ENCODE measurements around the gene DNAL4.
"Not testable (repeated sequence)": the region's sequence is repeated elsewhere in the genome, so short reads cannot be mapped to it uniquely, and the experiment has no call there.

The DNAL4 gene

GRCh38 chr22:38827510-38827909, 33.6 kb upstream of the DNAL4 start:
- no peak for DNase-seq (ENCODE audit: low spot score)

GRCh38 chr22:38826801-38827200, 32.9 kb upstream of the DNAL4 start:
- DNase-seq (ENCODE audit: low spot score) = no peak

- DNase-seq (ENCODE audit: low spot score) = no peak
These were observed 32.4 kb upstream of the DNAL4 start for GRCh38 chr22:38826386-38826785.

- peak; percentile 89 for DNase-seq (ENCODE audit: low spot score)
These were observed 30.6 kb upstream of the DNAL4 start for GRCh38 chr22:38824585-38824984.

- DNase-seq (ENCODE audit: low spot score) = no peak
These were observed 29.7 kb upstream of the DNAL4 start for GRCh38 chr22:38823637-38824036.

- DNase-seq (ENCODE audit: low spot score) = no peak
These were observed 29.1 kb upstream of the DNAL4 start for GRCh38 chr22:38823076-38823475.

GRCh38 chr22:38820020-38820419, 26.1 kb upstream of the DNAL4 start:
- DNase-seq (ENCODE audit: low spot score) = no peak

- no peak for DNase-seq (ENCODE audit: low spot score)
These were observed 25.5 kb upstream of the DNAL4 start for GRCh38 chr22:38819387-38819940.

- DNase-seq (ENCODE audit: low spot score) = no peak
These were observed 23.3 kb upstream of the DNAL4 start for GRCh38 chr22:38817196-38817595.

GRCh38 chr22:38815842-38816241, 21.9 kb upstream of the DNAL4 start:
- no peak for DNase-seq (ENCODE audit: low spot score)

- no peak for DNase-seq (ENCODE audit: low spot score)
These were observed 17.3 kb upstream of the DNAL4 start for GRCh38 chr22:38811241-38811640.

- not testable (repeated sequence) for DNase-seq (ENCODE audit: low spot score)
These were observed 11.2 kb upstream of the DNAL4 start for GRCh38 chr22:38805041-38805593.

GRCh38 chr22:38802671-38803121, 8.8 kb upstream of the DNAL4 start:
- DNase-seq (ENCODE audit: low spot score) = no peak

GRCh38 chr22:38799265-38800002, 5.5 kb upstream of the DNAL4 start:
- no peak for DNase-seq (ENCODE audit: low spot score)

GRCh38 chr22:38798496-38798895, 4.6 kb upstream of the DNAL4 start:
- DNase-seq (ENCODE audit: low spot score) = no peak

GRCh38 chr22:38796262-38796957, 2.5 kb upstream of the DNAL4 start:
- no peak for DNase-seq (ENCODE audit: low spot score)

- no peak for DNase-seq (ENCODE audit: low spot score)
These were observed 1.6 kb upstream of the DNAL4 start for GRCh38 chr22:38795569-38795968.

- no peak for DNase-seq (ENCODE audit: low spot score)
These were observed 626 bp downstream of the DNAL4 start for GRCh38 chr22:38793317-38793716.

- no peak for DNase-seq (ENCODE audit: low spot score)
These were observed 1.1 kb downstream of the DNAL4 start for GRCh38 chr22:38792833-38793232.

GRCh38 chr22:38789606-38790005, 4.3 kb downstream of the DNAL4 start:
- DNase-seq (ENCODE audit: low spot score) = no peak

GRCh38 chr22:38788846-38789245, 5.1 kb downstream of the DNAL4 start:
- DNase-seq (ENCODE audit: low spot score) = no peak

- DNase-seq (ENCODE audit: low spot score) = no peak
These were observed 5.7 kb downstream of the DNAL4 start for GRCh38 chr22:38788021-38788816.
